Heart left ventricle (tissue), 16 donors: ENCODE data around the gene NYAP1. TPM values are rescaled to one million over a fixed set of nuclear protein-coding genes. Genes with fewer than 3 reads are reported as not detected.

Source experiments
- ATAC-seq, 4 donors: fragments of 200-7000 bp; cut with Tn5 transposase; one replicate each; pipeline ENCODE4 v1.9.1; 2020 to 2022; ENCODE audit warnings: moderate library complexity in 4 of 4, mild to moderate bottlenecking in 3 of 4, moderate number of reproducible peaks in 1 of 4
- DNase-seq, 5 donors: peaks; one replicate each; pipeline ENCODE4 v3.0.0-alpha.2; 2020
- H3K27ac ChIP-seq, 12 donors: fragments of 200-600 bp; sonication (generic) in 4 of 12; one replicate each; pipeline versions ENCODE4 v1.5.0 to v1.8.0; 2016 to 2022; ENCODE audit warnings: mild to moderate bottlenecking in 2 of 12
- H3K27me3 ChIP-seq, 9 donors: fragments of 200-600 bp; sonication (generic) in 2 of 9; one replicate each; pipeline versions ENCODE4 v1.5.1 to v1.8.0; 2016 to 2022; ENCODE audit warnings: mild to moderate bottlenecking in 3 of 9
- H3K36me3 ChIP-seq, 9 donors: fragments of 200-600 bp; sonication (generic) in 2 of 9; one replicate each; pipeline versions ENCODE4 v1.5.0 to v1.8.0; 2018 to 2022; ENCODE audit warnings: mild to moderate bottlenecking in 2 of 9
- H3K4me1 ChIP-seq, 12 donors: fragments of 200-600 bp; sonication (generic) in 4 of 12; one replicate each; pipeline versions ENCODE4 v1.5.0 to v1.8.0; 2016 to 2022; ENCODE audit warnings: mild to moderate bottlenecking in 3 of 12
- H3K4me3 ChIP-seq, 12 donors: fragments of 200-600 bp; sonication (generic) in 4 of 12; one replicate each; pipeline versions ENCODE4 v1.5.0 to v1.8.0; 2017 to 2022; ENCODE audit warnings: mild to moderate bottlenecking in 9 of 12, moderate library complexity in 4 of 12
- H3K9me3 ChIP-seq, 12 donors: fragments of 200-600 bp; sonication (generic) in 4 of 12; one replicate each; pipeline versions ENCODE4 v1.5.0 to v1.8.0; 2016 to 2022; ENCODE audit warnings: mild to moderate bottlenecking in 1 of 12
- CTCF ChIP-seq, 12 donors: fragments of 200-600 bp; sonication (generic) in 4 of 12; IDR thresholded peaks; one replicate each; pipeline versions ENCODE4 v1.5.0 to v1.8.0; 2018 to 2022; ENCODE audit warnings: antibody characterized with exemption in 12 of 12, mild to moderate bottlenecking in 5 of 12
- POLR2A ChIP-seq, 2 donors: fragments of 450-650 bp; IDR thresholded peaks; one replicate each; pipeline ENCODE4 v1.6.1; 2017; ENCODE audit warnings: antibody characterized with exemption in 2 of 2, mild to moderate bottlenecking in 2 of 2, moderate library complexity in 2 of 2
- WGBS, 4 donors: extraction: QIAGEN DNeasy Blood & Tissue Kit in 2 of 4; methylation state at CpG; one replicate each; pipeline versions ENCODE4 v1.1.5 to v1.1.7; 2013 to 2018; 5-methylcytosine and 5-hydroxymethylcytosine counted together
- intact Hi-C, 10 donors: fragments of 100-400 bp; cut with DNase I; formaldehyde crosslinking; loops; one replicate each; pipeline versions ENCODE4 v1.11.1 to v1.14.2; 2022
- polyA plus RNA-seq, 2 donors: library from polyadenylated mRNA; stranded (reverse); fragments of 200-250 nt; gene quantifications; one replicate each; pipeline ENCODE4 v1.2.3, GENCODE V29; 2013
- total RNA-seq, 9 donors: library from RNA; depleted of rRNA in 2 of 9; stranded (reverse); fragments of >200 nt in 2 of 9; fragmentation: NEBNext Ultra II Directional in 3 of 9; extraction: Animal tissue kit (Norgen Biotek cat#: 25700) in 3 of 9; gene quantifications; one replicate each; pipeline versions ENCODE4 v1.1.0 to v1.2.4, GENCODE V29; 2016 to 2023
- donor health status: ischemic (EF 13 %, LVEDD 7.1; RV severe dilation, severe dysfunction).
- donor health status: healthy with polysubstance abuse.
- donor health status: DM: no; HTN: yes; CAD: no.
- donor health status: DM: no; HTN: no; CAD: no.
- donor health status: ischemic (EF 25% LVEDD 6.9; RV normal size, moderate dysfunction).
- donor health status: ischemic (EF 25% LVEDD 5.7; RV mildly dilated, moderate dysfunction).
- donor health status: healthy.
- donor health status: DM: yes; HTN: yes; CAD: no.
- donor health status: ischemic (EF 35%, LVEDD 5.7; RV mildly dilated, moderate dysfunction).
- donor health status: nonischemic (EF 11% LVEDD 7.7; RV severe dilation, severe dysfunction).
- donor health status: DM: yes; HTN: yes; CAD: no.
- donor health status: PGD.
- donor health status: ischemic (EF 29% LVEDD 5.4; RV normal size, mild dysfunction).
- donor health status: nonischemic (EF 23%, LVEDD 6.1; RV moderate dilation, normal function).

Gene NYAP1
- total and polyA plus RNA-seq, 11 donors = 0.16 to 1.1 (median 0.40) TPM; not detected in 3

- ATAC-seq = no peak
- Histone ChIP-seq H3K4me1 (peaks cover 0 to 49% (median 22%) of the 10 kb centered on the region in 12 donors), H3K27me3 (no peaks in the 10 kb centered on the region), H3K36me3 (no peaks in the 10 kb centered on the region), H3K27ac (no peak overlapping the region), H3K9me3 (no peaks in the 10 kb centered on the region), H3K4me3 (no peak overlapping the region)
- intact Hi-C loops = loop anchor here in 2 of 10 donors (5.0 kb wide), 2 partner anchors 61 to 76 kb away; no protein-coding TSS in a partner anchor
- TF ChIP-seq POLR2A (IDR thresholded peaks at IDR 0.05) (no peak), CTCF (IDR thresholded peaks at IDR 0.05) (no peak)
- DNase-seq = no peak
- 91 to 95% (median 92%) methylated on average over 1 of the region's 1 CpG for WGBS, 4 donors
Observed at GRCh38 chr7:100481466-100481865, 2.3 kb upstream of the NYAP1 start.

GRCh38 chr7:100482728-100483089 lies 1.0 kb upstream of the NYAP1 start:
- ATAC-seq = no peak
- Histone ChIP-seq H3K4me3 (peak overlapping the region; percentile 31 to 73 (median 58)), H3K36me3 (no peaks in the 10 kb centered on the region), H3K27ac (peak overlapping the region in 3 of 12 donors; percentile 56 to 74 (median 65)), H3K4me1 (peaks cover 0 to 36% (median 14%) of the 10 kb centered on the region in 12 donors), H3K9me3 (no peaks in the 10 kb centered on the region), H3K27me3 (no peaks in the 10 kb centered on the region)
- 40 to 46% (median 44%) methylated on average over 14 of the region's 14 CpGs for WGBS, 4 donors
- no peak for DNase-seq
- intact Hi-C loops = loop anchor here in 6 of 10 donors (1.0 to 5.0 kb wide), 4 partner anchors 13 to 75 kb away; no protein-coding TSS in a partner anchor
- no peak for TF ChIP-seq CTCF (IDR thresholded peaks at IDR 0.05)
- no peak for TF ChIP-seq POLR2A (IDR thresholded peaks at IDR 0.05)

GRCh38 chr7:100483090-100483721 lies 521 bp upstream of the NYAP1 start:
- H3K36me3 ChIP-seq = no peaks in the 10 kb centered on the region
- DNase-seq = peak; percentile 67 to 88 (median 73)
- TF ChIP-seq CTCF (IDR thresholded peaks at IDR 0.05) = peak; percentile 80 to 99 (median 94)
- no peak for TF ChIP-seq POLR2A (IDR thresholded peaks at IDR 0.05)
- H3K4me3 ChIP-seq = peak overlapping the region; percentile 31 to 73 (median 58)
- H3K27ac ChIP-seq = peak overlapping the region in 4 of 12 donors; percentile 46 to 74 (median 60)
- WGBS, 4 donors = 1% methylated on average over 18 to 79 of the region's 79 CpGs
- H3K9me3 ChIP-seq = no peaks in the 10 kb centered on the region
- H3K27me3 ChIP-seq = no peaks in the 10 kb centered on the region
- ATAC-seq = peak in 3 of 4 donors; percentile 20 to 52 (median 37)
- intact Hi-C loops = loop anchor here in 6 of 10 donors (1.0 to 5.0 kb wide), 4 partner anchors 14 to 74 kb away; no protein-coding TSS in a partner anchor
- peaks cover 0 to 33% (median 14%) of the 10 kb centered on the region in 12 donors for H3K4me1 ChIP-seq

- ATAC-seq = no peak
- Histone ChIP-seq H3K27me3 (no peaks in the 10 kb centered on the region), H3K4me1 (peaks cover 0 to 28% (median 8%) of the 10 kb centered on the region in 12 donors), H3K9me3 (no peaks in the 10 kb centered on the region), H3K36me3 (no peaks in the 10 kb centered on the region), H3K27ac (peak overlapping the region in 1 of 12 donors; percentile 56), H3K4me3 (no peak overlapping the region)
- no peak for TF ChIP-seq CTCF (IDR thresholded peaks at IDR 0.05)
- TF ChIP-seq POLR2A (IDR thresholded peaks at IDR 0.05) = no peak
- intact Hi-C loops = loop anchor here in 3 of 10 donors (5.0 kb wide), 3 partner anchors 53 to 73 kb away; partner anchors contain the start of gene AGFG2 (in 1 of the 3)
- no peak for DNase-seq
- WGBS, 4 donors = 92 to 97% (median 93%) methylated on average over 6 of the region's 6 CpGs
Observed at GRCh38 chr7:100484673-100485045, 932 bp downstream of the NYAP1 start.
